Neural crest cell (in vitro differentiated cells): Measurements from ENCODE around the gene HSD17B8. TPM values are rescaled to one million over a fixed set of nuclear protein-coding genes. Genes with fewer than 3 reads are reported as not detected.

Experiments used
- DNase-seq: peaks from one replicate; pipeline ENCODE4 v3.0.0; 2021; ENCODE audit warnings: low read depth, mixed read lengths, low spot score
- H3K27ac Mint-ChIP-seq: one replicate; pipeline ENCODE4 v1.8.0; 2021; ENCODE audit warnings: mild to moderate bottlenecking, mixed read lengths; ENCODE audit not compliant: unreplicated experiment
- H3K27me3 Mint-ChIP-seq: 2 replicates; pipeline ENCODE4 v1.8.0; 2021; ENCODE audit warnings: low read depth, mild to moderate bottlenecking, mixed read lengths
- H3K36me3 Mint-ChIP-seq: 2 replicates; pipeline ENCODE4 v1.8.0; 2021; ENCODE audit warnings: low read depth, mild to moderate bottlenecking, mixed read lengths
- H3K4me1 Mint-ChIP-seq: 2 replicates; pipeline ENCODE4 v1.8.0; 2021; ENCODE audit warnings: mixed read lengths
- H3K4me3 Mint-ChIP-seq: one replicate; pipeline ENCODE4 v1.8.0; 2021; ENCODE audit warnings: mild to moderate bottlenecking, mixed read lengths
- H3K9me3 Mint-ChIP-seq: 2 replicates; pipeline ENCODE4 v1.8.0; 2021; ENCODE audit warnings: mixed read lengths
- total RNA-seq: library from RNA; stranded (reverse); gene quantifications from 2 replicates; pipeline ENCODE4 v1.2.1, GENCODE V29; 2021
- TF ChIP-seq, protein P1 (sequence below): fragments of 200-600 bp; sonication (generic); conservative IDR thresholded peaks from 2 replicates; pipeline ENCODE4 v1.5.0; 2021; ENCODE audit warnings: antibody characterized with exemption, mild to moderate bottlenecking

HSD17B8 gene
- total RNA-seq, 1 donor from 2014 or later = 3.3 TPM

- peak overlapping the region; percentile 12 for H3K27ac Mint-ChIP-seq
- DNase-seq = no peak
- no peaks in the 10 kb centered on the region for H3K36me3 Mint-ChIP-seq
- no peaks in the 10 kb centered on the region for H3K4me1 Mint-ChIP-seq
- no peaks in the 10 kb centered on the region for H3K9me3 Mint-ChIP-seq
- H3K4me3 Mint-ChIP-seq = no peak overlapping the region
- no peaks in the 10 kb centered on the region for H3K27me3 Mint-ChIP-seq
- TF ChIP-seq, protein P1, sequence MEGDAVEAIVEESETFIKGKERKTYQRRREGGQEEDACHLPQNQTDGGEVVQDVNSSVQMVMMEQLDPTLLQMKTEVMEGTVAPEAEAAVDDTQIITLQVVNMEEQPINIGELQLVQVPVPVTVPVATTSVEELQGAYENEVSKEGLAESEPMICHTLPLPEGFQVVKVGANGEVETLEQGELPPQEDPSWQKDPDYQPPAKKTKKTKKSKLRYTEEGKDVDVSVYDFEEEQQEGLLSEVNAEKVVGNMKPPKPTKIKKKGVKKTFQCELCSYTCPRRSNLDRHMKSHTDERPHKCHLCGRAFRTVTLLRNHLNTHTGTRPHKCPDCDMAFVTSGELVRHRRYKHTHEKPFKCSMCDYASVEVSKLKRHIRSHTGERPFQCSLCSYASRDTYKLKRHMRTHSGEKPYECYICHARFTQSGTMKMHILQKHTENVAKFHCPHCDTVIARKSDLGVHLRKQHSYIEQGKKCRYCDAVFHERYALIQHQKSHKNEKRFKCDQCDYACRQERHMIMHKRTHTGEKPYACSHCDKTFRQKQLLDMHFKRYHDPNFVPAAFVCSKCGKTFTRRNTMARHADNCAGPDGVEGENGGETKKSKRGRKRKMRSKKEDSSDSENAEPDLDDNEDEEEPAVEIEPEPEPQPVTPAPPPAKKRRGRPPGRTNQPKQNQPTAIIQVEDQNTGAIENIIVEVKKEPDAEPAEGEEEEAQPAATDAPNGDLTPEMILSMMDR = peak; percentile 51
These were observed 31.5 kb upstream of the HSD17B8 start for GRCh38 chr6:33172688-33173534.

DNA sequence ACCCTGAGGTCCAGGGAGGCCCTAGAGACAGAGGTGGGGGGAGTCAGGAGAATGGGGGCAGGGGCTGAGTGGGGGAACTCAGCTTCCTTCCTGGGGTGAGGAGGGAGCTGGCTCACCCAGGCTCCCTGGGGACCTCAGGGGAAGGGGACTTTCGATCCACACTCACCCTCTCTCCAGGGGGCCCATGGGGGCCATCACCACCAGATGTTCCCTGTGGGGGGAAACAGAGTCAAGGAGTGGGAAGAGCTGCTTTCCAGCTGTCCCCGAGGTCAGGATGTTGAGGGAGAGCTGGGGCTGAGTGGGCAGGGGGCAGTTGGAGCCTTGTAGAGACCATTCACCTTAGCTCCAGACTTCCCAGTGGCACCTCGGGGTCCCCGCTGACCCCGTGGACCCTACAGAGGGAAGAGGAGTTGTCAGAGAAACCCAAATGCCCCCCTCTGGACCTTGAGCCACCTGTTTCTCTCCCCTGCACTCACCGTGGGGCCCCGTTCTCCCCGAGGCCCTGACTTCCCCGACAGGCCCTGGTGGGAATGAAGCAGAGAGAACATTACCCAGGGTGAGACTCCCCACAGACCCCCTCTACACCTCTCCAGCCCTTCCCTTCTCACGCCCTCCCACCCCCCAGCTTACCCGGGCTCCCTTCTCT, 30.8 kb upstream of the HSD17B8 start:
- no peak for DNase-seq
- H3K9me3 Mint-ChIP-seq = no peaks in the 10 kb centered on the region
- H3K36me3 Mint-ChIP-seq = no peaks in the 10 kb centered on the region
- no peak overlapping the region for H3K4me3 Mint-ChIP-seq
- H3K27me3 Mint-ChIP-seq = no peaks in the 10 kb centered on the region
- no peak overlapping the region for H3K27ac Mint-ChIP-seq
- no peaks in the 10 kb centered on the region for H3K4me1 Mint-ChIP-seq
- TF ChIP-seq, protein P1 = no peak

DNA sequence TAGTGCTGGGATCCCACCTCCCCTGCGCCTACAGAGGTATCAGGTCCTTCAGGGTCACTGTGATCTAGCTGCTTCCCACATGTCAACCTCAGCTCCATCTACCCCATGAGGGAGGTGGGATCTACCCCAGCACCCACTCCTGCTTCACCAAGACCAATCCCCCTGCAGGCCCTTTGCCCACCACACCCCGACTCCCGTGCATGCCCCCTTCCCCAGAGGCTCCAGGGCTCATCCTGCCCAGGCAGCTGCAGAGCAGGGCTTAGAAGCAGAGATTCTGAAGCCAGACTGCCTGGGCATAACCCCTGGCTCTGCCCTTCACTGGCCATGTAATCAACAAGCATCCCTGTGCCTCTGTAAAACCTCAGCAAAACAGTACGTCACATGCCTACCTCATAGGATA, 29.7 kb upstream of the HSD17B8 start:
- Mint-ChIP-seq H3K27me3 (no peaks in the 10 kb centered on the region), H3K4me1 (no peaks in the 10 kb centered on the region), H3K36me3 (no peaks in the 10 kb centered on the region), H3K9me3 (no peaks in the 10 kb centered on the region), H3K4me3 (no peak overlapping the region), H3K27ac (no peak overlapping the region)
- TF ChIP-seq, protein P1 = no peak
- no peak for DNase-seq

DNA sequence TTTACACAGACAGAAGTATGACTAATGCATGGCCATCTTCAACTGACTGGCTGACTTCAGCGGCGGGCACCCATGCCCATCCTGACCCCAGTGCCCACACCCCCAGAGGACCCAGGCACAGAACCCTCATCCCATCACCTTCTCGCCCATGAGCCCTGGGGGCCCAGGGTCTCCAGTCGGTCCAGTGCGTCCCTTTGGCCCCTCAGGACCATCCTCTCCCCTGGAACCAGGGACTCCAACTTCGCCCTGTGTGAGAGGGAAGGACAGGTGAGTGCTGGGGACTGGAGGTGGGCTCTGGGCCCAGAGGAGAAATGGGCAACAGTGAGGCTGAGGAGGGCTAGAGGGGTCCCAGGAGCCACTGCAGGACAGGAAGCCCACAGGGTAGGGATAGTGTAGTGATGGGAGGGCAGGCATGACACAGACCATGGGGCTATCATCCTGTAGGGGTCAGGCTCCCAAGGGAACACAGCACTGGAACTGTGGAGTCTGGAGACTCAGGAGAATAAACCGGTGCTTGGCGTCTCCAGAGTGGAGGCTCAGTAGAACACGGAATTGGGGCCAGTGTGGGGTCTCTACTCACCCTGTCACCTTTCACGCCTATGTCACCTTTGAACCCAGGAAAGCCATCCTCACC, 28.9 kb upstream of the HSD17B8 start:
- Mint-ChIP-seq H3K4me3 (no peak overlapping the region), H3K4me1 (no peaks in the 10 kb centered on the region), H3K9me3 (no peaks in the 10 kb centered on the region)

DNA sequence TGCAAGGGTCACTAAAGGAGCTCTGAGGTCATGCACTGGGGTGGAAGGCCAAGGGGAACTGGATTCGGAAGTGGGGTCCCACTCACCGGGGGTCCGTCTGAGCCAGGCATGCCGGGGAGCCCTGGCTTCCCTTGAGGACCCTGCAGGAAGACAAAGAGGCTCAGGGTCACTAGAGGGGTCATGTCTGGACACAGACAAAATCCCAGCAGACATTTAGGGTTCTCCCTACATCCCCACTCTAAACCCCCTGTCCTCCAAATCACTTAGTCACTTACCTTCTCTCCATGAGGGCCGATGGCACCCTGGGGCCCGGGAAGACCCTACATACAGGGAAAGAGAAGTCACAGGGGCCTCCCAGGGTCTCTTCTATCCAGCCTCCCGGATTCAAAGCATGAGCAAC, 27.5 kb upstream of the HSD17B8 start:
- DNase-seq = no peak
- no peak overlapping the region for H3K4me3 Mint-ChIP-seq
- H3K36me3 Mint-ChIP-seq = no peaks in the 10 kb centered on the region
- TF ChIP-seq, protein P1 = no peak
- H3K27ac Mint-ChIP-seq = no peak overlapping the region
- H3K27me3 Mint-ChIP-seq = no peaks in the 10 kb centered on the region
- H3K9me3 Mint-ChIP-seq = no peaks in the 10 kb centered on the region
- no peaks in the 10 kb centered on the region for H3K4me1 Mint-ChIP-seq

More for the DNA sequence above, 28.9 kb upstream of the HSD17B8 start:
- TF ChIP-seq, protein P1 = no peak
- no peak overlapping the region for H3K27ac Mint-ChIP-seq
- no peak for DNase-seq
- H3K27me3 Mint-ChIP-seq = no peaks in the 10 kb centered on the region
- no peaks in the 10 kb centered on the region for H3K36me3 Mint-ChIP-seq
